ENCODE data around the gene GJD2.

The GJD2 gene

GRCh38 chr15:34796847-34797435 lies 42.1 kb upstream of the GJD2 start:
- in situ Hi-C loops (cut with MboI; ENCODE audit: low pct_unique_long_range_greater_than_20kb, low sequenced_read_pairs, unreplicated experiment) = no loop called here
- TF ChIP-seq CTCF (IDR thresholded peaks at IDR 0.05; ENCODE audit: extremely low read depth, insufficient read depth, missing control alignments) = no peak

GRCh38 chr15:34795267-34796081 lies 40.7 kb upstream of the GJD2 start, which contains the start of gene ACTC1:
Gene ACTC1 (minus strand): TSS chr15:34795549. CDS start chr15:34794808, 741 bp downstream.
- DNase-seq (ENCODE audit: low spot score) = no peak
- TF ChIP-seq CTCF (IDR thresholded peaks at IDR 0.05; ENCODE audit: extremely low read depth, insufficient read depth, missing control alignments) = no peak
- in situ Hi-C loops (cut with MboI; ENCODE audit: low pct_unique_long_range_greater_than_20kb, low sequenced_read_pairs, unreplicated experiment) = no loop called here

More at GRCh38 chr15:34796847-34797435, 42.1 kb upstream of the GJD2 start:
- DNase-seq (ENCODE audit: low spot score) = peak; percentile 8

- in situ Hi-C loops (cut with MboI; ENCODE audit: low pct_unique_long_range_greater_than_20kb, low sequenced_read_pairs, unreplicated experiment) = no loop called here
- peak; percentile 19 for DNase-seq (ENCODE audit: low spot score)
- no peak for TF ChIP-seq CTCF (IDR thresholded peaks at IDR 0.05; ENCODE audit: extremely low read depth, insufficient read depth, missing control alignments)
Observed at GRCh38 chr15:34794590-34795206, 39.9 kb upstream of the GJD2 start.

- DNase-seq (ENCODE audit: low spot score) = no peak
- in situ Hi-C loops (cut with MboI; ENCODE audit: low pct_unique_long_range_greater_than_20kb, low sequenced_read_pairs, unreplicated experiment) = no loop called here
- TF ChIP-seq CTCF (IDR thresholded peaks at IDR 0.05; ENCODE audit: extremely low read depth, insufficient read depth, missing control alignments) = no peak
Observed at GRCh38 chr15:34793901-34794300, 39.1 kb upstream of the GJD2 start.

GRCh38 chr15:34793071-34793470 lies 38.3 kb upstream of the GJD2 start:
- no peak for DNase-seq (ENCODE audit: low spot score)
- in situ Hi-C loops (cut with MboI; ENCODE audit: low pct_unique_long_range_greater_than_20kb, low sequenced_read_pairs, unreplicated experiment) = no loop called here
- TF ChIP-seq CTCF (IDR thresholded peaks at IDR 0.05; ENCODE audit: extremely low read depth, insufficient read depth, missing control alignments) = no peak

GRCh38 chr15:34791701-34792100 lies 36.9 kb upstream of the GJD2 start:
- in situ Hi-C loops (cut with MboI; ENCODE audit: low pct_unique_long_range_greater_than_20kb, low sequenced_read_pairs, unreplicated experiment) = no loop called here
- DNase-seq (ENCODE audit: low spot score) = no peak
- TF ChIP-seq CTCF (IDR thresholded peaks at IDR 0.05; ENCODE audit: extremely low read depth, insufficient read depth, missing control alignments) = no peak
